Mesendoderm (in vitro differentiated cells): ENCODE results near the gene KATNAL1.

Source experiments
- DNase-seq: peaks from one replicate; pipeline ENCODE4 v3.0.0; 2013
- H2AK5ac ChIP-seq: 2 replicates; pipeline ENCODE4 v1.6.1; 2013; ENCODE audit warnings: low read length, inconsistent platforms
- H2BK120ac ChIP-seq: 2 replicates; pipeline ENCODE4 v1.6.1; 2013; ENCODE audit warnings: low read depth, mild to moderate bottlenecking, low read length, moderate library complexity, mixed read lengths
- H2BK15ac ChIP-seq: replicated peaks from 2 replicates; pipeline ENCODE4 v1.6.1; 2013; ENCODE audit warnings: low read depth, mild to moderate bottlenecking, moderate library complexity
- H2BK5ac ChIP-seq: 2 replicates; pipeline ENCODE4 v1.6.1; 2013; ENCODE audit warnings: low read length, inconsistent platforms
- H3K18ac ChIP-seq: 2 replicates; pipeline ENCODE4 v1.6.1; 2013; ENCODE audit warnings: mild to moderate bottlenecking, low read length, mixed read lengths
- H3K23ac ChIP-seq: one replicate; pipeline ENCODE4 v1.6.1; 2013; ENCODE audit warnings: low read length
- H3K27ac ChIP-seq: 2 replicates; pipeline ENCODE4 v1.5.1; 2013; ENCODE audit warnings: low read depth, mild to moderate bottlenecking, inconsistent platforms, low read length, moderate library complexity
- H3K27me3 ChIP-seq: 2 replicates; pipeline ENCODE4 v1.6.1; 2013; ENCODE audit warnings: low read length, control low read depth, mild to moderate bottlenecking, inconsistent platforms; ENCODE audit not compliant: insufficient read depth, poor library complexity
- H3K36me3 ChIP-seq: 2 replicates; pipeline ENCODE4 v1.6.1; 2013; ENCODE audit warnings: low read length, inconsistent platforms; ENCODE audit not compliant: control insufficient read depth, insufficient read depth
- H3K4ac ChIP-seq: one replicate; pipeline ENCODE4 v1.6.1; 2013; ENCODE audit warnings: low read depth, mild to moderate bottlenecking, low read length, moderate library complexity
- H3K4me1 ChIP-seq: 2 replicates; pipeline ENCODE4 v1.6.1; 2013; ENCODE audit warnings: low read depth, low read length, inconsistent platforms; ENCODE audit not compliant: control insufficient read depth
- H3K4me2 ChIP-seq: 2 replicates; pipeline ENCODE4 v1.6.1; 2013; ENCODE audit warnings: low read length
- H3K4me3 ChIP-seq: 2 replicates; pipeline ENCODE4 v1.5.1; 2013; ENCODE audit warnings: mild to moderate bottlenecking, low read length
- H3K56ac ChIP-seq: one replicate; pipeline ENCODE4 v1.6.1; 2013; ENCODE audit warnings: low read length
- H3K79me1 ChIP-seq: 2 replicates; pipeline ENCODE4 v1.6.1; 2013; ENCODE audit warnings: low read length, inconsistent platforms
- H3K79me2 ChIP-seq: 2 replicates; pipeline ENCODE4 v1.6.1; 2013; ENCODE audit warnings: mild to moderate bottlenecking, low read length; ENCODE audit not compliant: control insufficient read depth, insufficient read depth
- H3K9ac ChIP-seq: 2 replicates; pipeline ENCODE4 v1.6.1; 2013; ENCODE audit warnings: low read length, inconsistent platforms
- H4K5ac ChIP-seq: one replicate; pipeline ENCODE4 v1.6.1; 2013; ENCODE audit warnings: low read length
- H4K8ac ChIP-seq: one replicate; pipeline ENCODE4 v1.6.1; 2013; ENCODE audit warnings: low read depth, mild to moderate bottlenecking, control low read depth, low read length, moderate library complexity
- WGBS: extraction: QIAGEN DNeasy Blood & Tissue Kit; methylation state at CpG from one replicate; pipeline ENCODE4 v1.1.7; 2013; ENCODE audit warnings: low lambda C conversion rate, missing lambda C conversion rate; ENCODE audit not compliant: insufficient coverage; ENCODE audit errors: extremely low coverage; 5-methylcytosine and 5-hydroxymethylcytosine counted together

Gene KATNAL1

DNA sequence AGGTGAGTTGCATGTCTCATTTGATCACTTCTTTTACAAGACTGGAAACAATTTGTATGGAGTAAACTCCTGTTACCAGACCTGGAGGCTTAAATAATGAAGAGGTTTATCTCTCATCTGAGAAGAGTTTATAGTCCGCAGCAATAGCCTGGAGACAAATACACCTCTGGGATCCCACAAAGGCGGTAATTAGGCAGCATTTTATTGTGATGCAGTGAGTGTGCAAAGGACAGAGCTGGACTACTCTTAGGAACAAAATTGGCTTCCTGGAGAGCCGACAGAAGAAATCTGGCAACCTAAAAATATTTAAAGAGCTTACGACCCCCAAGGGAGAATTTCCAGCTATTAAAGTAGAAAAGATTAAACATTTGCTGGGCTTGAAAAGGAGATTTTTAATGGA lies 11.8 kb upstream of the KATNAL1 start:
- Histone ChIP-seq H3K23ac (no peak overlapping the region), H3K79me1 (no peaks in the 10 kb centered on the region), H4K8ac (no peak overlapping the region), H2AK5ac (no peak overlapping the region), H3K79me2 (no peaks in the 10 kb centered on the region), H3K36me3 (no peaks in the 10 kb centered on the region), H2BK5ac (no peak overlapping the region), H2BK120ac (no peak overlapping the region), H3K56ac (no peak overlapping the region), H3K4ac (no peak overlapping the region), H3K4me2 (no peak overlapping the region), H3K27me3 (no peaks in the 10 kb centered on the region), H4K5ac (no peak overlapping the region), H3K4me3 (no peak overlapping the region), H3K4me1 (no peaks in the 10 kb centered on the region), H3K9ac (no peak overlapping the region), H3K18ac (no peak overlapping the region), H2BK15ac (no peak overlapping the region), H3K27ac (no peak overlapping the region)
- no peak for DNase-seq
- no CpG with 5 or more reads among the region's 4 CpGs for WGBS

GRCh38 chr13:30318026-30318425 lies 10.7 kb upstream of the KATNAL1 start:
- Histone ChIP-seq H3K4me1 (no peaks in the 10 kb centered on the region), H3K4ac (no peak overlapping the region), H3K79me1 (no peaks in the 10 kb centered on the region), H2AK5ac (no peak overlapping the region), H3K56ac (no peak overlapping the region), H4K8ac (no peak overlapping the region), H3K9ac (no peak overlapping the region), H2BK5ac (no peak overlapping the region), H3K4me3 (no peak overlapping the region), H3K36me3 (no peaks in the 10 kb centered on the region), H3K23ac (no peak overlapping the region), H4K5ac (no peak overlapping the region), H3K27me3 (no peaks in the 10 kb centered on the region), H2BK15ac (no peak overlapping the region), H3K4me2 (no peak overlapping the region), H3K18ac (no peak overlapping the region), H2BK120ac (no peak overlapping the region), H3K27ac (no peak overlapping the region), H3K79me2 (no peaks in the 10 kb centered on the region)
- DNase-seq = no peak
- WGBS = no CpG with 5 or more reads among the region's 1 CpG

- no peaks in the 10 kb centered on the region for H3K27me3 ChIP-seq
- H2BK5ac ChIP-seq = no peak overlapping the region
- H4K5ac ChIP-seq = no peak overlapping the region
- no peaks in the 10 kb centered on the region for H3K79me1 ChIP-seq
- H3K36me3 ChIP-seq = no peaks in the 10 kb centered on the region
- H3K4me2 ChIP-seq = no peak overlapping the region
- no peak overlapping the region for H3K4me3 ChIP-seq
- DNase-seq = no peak
- H3K23ac ChIP-seq = no peak overlapping the region
- H3K4ac ChIP-seq = no peak overlapping the region
- H3K18ac ChIP-seq = no peak overlapping the region
- H3K27ac ChIP-seq = no peak overlapping the region
- 100% methylated on average over 1 of the region's 2 CpGs for WGBS
- no peak overlapping the region for H2BK120ac ChIP-seq
- no peak overlapping the region for H2BK15ac ChIP-seq
- H3K4me1 ChIP-seq = no peaks in the 10 kb centered on the region
- no peaks in the 10 kb centered on the region for H3K79me2 ChIP-seq
- no peak overlapping the region for H3K56ac ChIP-seq
- H3K9ac ChIP-seq = no peak overlapping the region
- no peak overlapping the region for H4K8ac ChIP-seq
- no peak overlapping the region for H2AK5ac ChIP-seq
Observed at GRCh38 chr13:30314562-30314961, 7.2 kb upstream of the KATNAL1 start.

- no peak overlapping the region for H3K27ac ChIP-seq
Observed at GRCh38 chr13:30314069-30314468, 6.7 kb upstream of the KATNAL1 start.

GRCh38 chr13:30313311-30313710 lies 6.0 kb upstream of the KATNAL1 start:
- no peak overlapping the region for H3K4ac ChIP-seq
- DNase-seq = no peak
- H3K4me2 ChIP-seq = no peak overlapping the region
- WGBS = no CpG with 5 or more reads among the region's 3 CpGs
- H3K27me3 ChIP-seq = no peaks in the 10 kb centered on the region
- H2BK5ac ChIP-seq = no peak overlapping the region
- no peak overlapping the region for H2BK15ac ChIP-seq
- no peaks in the 10 kb centered on the region for H3K36me3 ChIP-seq
- H3K18ac ChIP-seq = no peak overlapping the region
- H3K4me1 ChIP-seq = no peaks in the 10 kb centered on the region
- no peak overlapping the region for H2BK120ac ChIP-seq
- no peak overlapping the region for H3K4me3 ChIP-seq
- H3K79me1 ChIP-seq = no peaks in the 10 kb centered on the region
- no peak overlapping the region for H4K5ac ChIP-seq
- no peak overlapping the region for H3K23ac ChIP-seq
- H3K56ac ChIP-seq = no peak overlapping the region
- H3K9ac ChIP-seq = no peak overlapping the region
- no peak overlapping the region for H2AK5ac ChIP-seq
- H3K79me2 ChIP-seq = no peaks in the 10 kb centered on the region
- H3K27ac ChIP-seq = no peak overlapping the region
- H4K8ac ChIP-seq = no peak overlapping the region

More at GRCh38 chr13:30314069-30314468, 6.7 kb upstream of the KATNAL1 start:
- Histone ChIP-seq H3K4me1 (no peaks in the 10 kb centered on the region), H2BK5ac (no peak overlapping the region), H3K4me2 (no peak overlapping the region), H3K79me2 (no peaks in the 10 kb centered on the region), H2BK120ac (no peak overlapping the region), H3K23ac (no peak overlapping the region), H3K4ac (no peak overlapping the region), H3K79me1 (no peaks in the 10 kb centered on the region), H4K8ac (no peak overlapping the region), H3K36me3 (no peaks in the 10 kb centered on the region), H3K56ac (no peak overlapping the region), H3K4me3 (no peak overlapping the region), H2BK15ac (no peak overlapping the region), H3K9ac (no peak overlapping the region), H3K18ac (no peak overlapping the region), H2AK5ac (no peak overlapping the region), H4K5ac (no peak overlapping the region), H3K27me3 (no peaks in the 10 kb centered on the region)
- no peak for DNase-seq
- WGBS = no CpG with 5 or more reads among the region's 2 CpGs

DNA sequence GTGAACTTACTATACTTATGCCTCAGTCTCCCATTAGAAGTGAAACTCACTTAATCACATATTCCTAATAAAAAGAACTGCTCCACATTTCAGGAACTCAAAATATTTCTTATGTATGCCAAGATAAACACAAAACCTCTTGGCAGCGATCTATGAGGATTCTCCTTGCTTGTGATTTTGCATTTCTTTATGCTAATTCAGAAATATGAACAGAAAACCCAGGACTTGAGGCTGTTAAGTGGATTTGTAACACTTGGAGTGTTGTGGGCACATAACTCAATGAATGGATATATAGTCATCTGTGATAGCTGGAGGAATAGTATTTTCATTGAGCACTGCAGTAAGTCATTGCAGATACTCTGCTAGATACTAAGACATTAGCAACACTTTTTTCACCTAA lies 5.6 kb upstream of the KATNAL1 start:
- Histone ChIP-seq H2BK15ac (no peak overlapping the region), H3K27me3 (no peaks in the 10 kb centered on the region), H4K5ac (no peak overlapping the region), H3K4ac (no peak overlapping the region), H3K4me2 (no peak overlapping the region), H3K4me1 (no peaks in the 10 kb centered on the region), H4K8ac (no peak overlapping the region), H3K18ac (no peak overlapping the region), H3K23ac (no peak overlapping the region), H3K27ac (no peak overlapping the region), H2AK5ac (no peak overlapping the region), H3K4me3 (no peak overlapping the region), H2BK5ac (no peak overlapping the region), H3K9ac (no peak overlapping the region), H3K56ac (no peak overlapping the region), H2BK120ac (no peak overlapping the region), H3K79me1 (no peaks in the 10 kb centered on the region), H3K36me3 (no peaks in the 10 kb centered on the region), H3K79me2 (no peaks in the 10 kb centered on the region)
- WGBS = no CpG with 5 or more reads among the region's 1 CpG
- no peak for DNase-seq
